ENCODE data around the gene EPN1. TPM values are rescaled to one million over a fixed set of nuclear protein-coding genes. Genes with fewer than 3 reads are reported as not detected.

Gene EPN1
- total and polyA plus RNA-seq, 2 of the 13 experiments (the other 11 are each of a cell fraction or from before 2014, with no cell fraction given): 28.9 to 31.7 TPM

GRCh38 chr19:55650126-55650557 is 24.9 kb upstream of the EPN1 start:
- in situ Hi-C loops (cut with HindIII; ENCODE audit: extremely low pct_ligation_motif_present, low pct_unique_long_range_greater_than_20kb): no loop called here
- no peak overlapping the region for H3K27ac ChIP-seq (ENCODE audit: extremely low read length, insufficient read depth, low read length)
- H3K4me3 ChIP-seq (replicated peaks in 1 of 3; ENCODE audit: insufficient read depth in 1 of 3, low read depth in 2 of 3, low read length in 3 of 3): no peak overlapping the region
- no peak overlapping the region for H2AFZ ChIP-seq (ENCODE audit: low read length)
- no peaks in the 10 kb centered on the region for H3K9me3 ChIP-seq (ENCODE audit: low read length)
- FAIRE-seq (no peak), DNase-seq (ENCODE audit: low spot score) (no peak), ATAC-seq (no peak)
- no TSS peak for BruUV-seq (replicated peaks)
- WGBS (ENCODE audit: low lambda C conversion rate): 94% methylated on average over 4 of the region's 4 CpGs
- ChIA-PET CTCF (ENCODE audit: low intra/inter-chr PET ratio, low total read pairs) (no interaction called here), POLR2A (interaction anchor here (0.6 kb wide), 1 partner anchor 9 kb away, joined by 3 read pairs; the partner anchor contains the start of gene ZNF580)
- no peak overlapping the region for H3K4me2 ChIP-seq (ENCODE audit: low read depth, low read length)
- intact Hi-C loops (cut with micrococcal nuclease; ENCODE audit: unreplicated experiment): no loop called here
- H4K20me1 ChIP-seq (ENCODE audit: insufficient read depth, low read length): 0 out of 2 replicates have a peak, but pooled peaks cover 2% of the 10 kb centered on the region
- TF ChIP-seq, protein P1, sequence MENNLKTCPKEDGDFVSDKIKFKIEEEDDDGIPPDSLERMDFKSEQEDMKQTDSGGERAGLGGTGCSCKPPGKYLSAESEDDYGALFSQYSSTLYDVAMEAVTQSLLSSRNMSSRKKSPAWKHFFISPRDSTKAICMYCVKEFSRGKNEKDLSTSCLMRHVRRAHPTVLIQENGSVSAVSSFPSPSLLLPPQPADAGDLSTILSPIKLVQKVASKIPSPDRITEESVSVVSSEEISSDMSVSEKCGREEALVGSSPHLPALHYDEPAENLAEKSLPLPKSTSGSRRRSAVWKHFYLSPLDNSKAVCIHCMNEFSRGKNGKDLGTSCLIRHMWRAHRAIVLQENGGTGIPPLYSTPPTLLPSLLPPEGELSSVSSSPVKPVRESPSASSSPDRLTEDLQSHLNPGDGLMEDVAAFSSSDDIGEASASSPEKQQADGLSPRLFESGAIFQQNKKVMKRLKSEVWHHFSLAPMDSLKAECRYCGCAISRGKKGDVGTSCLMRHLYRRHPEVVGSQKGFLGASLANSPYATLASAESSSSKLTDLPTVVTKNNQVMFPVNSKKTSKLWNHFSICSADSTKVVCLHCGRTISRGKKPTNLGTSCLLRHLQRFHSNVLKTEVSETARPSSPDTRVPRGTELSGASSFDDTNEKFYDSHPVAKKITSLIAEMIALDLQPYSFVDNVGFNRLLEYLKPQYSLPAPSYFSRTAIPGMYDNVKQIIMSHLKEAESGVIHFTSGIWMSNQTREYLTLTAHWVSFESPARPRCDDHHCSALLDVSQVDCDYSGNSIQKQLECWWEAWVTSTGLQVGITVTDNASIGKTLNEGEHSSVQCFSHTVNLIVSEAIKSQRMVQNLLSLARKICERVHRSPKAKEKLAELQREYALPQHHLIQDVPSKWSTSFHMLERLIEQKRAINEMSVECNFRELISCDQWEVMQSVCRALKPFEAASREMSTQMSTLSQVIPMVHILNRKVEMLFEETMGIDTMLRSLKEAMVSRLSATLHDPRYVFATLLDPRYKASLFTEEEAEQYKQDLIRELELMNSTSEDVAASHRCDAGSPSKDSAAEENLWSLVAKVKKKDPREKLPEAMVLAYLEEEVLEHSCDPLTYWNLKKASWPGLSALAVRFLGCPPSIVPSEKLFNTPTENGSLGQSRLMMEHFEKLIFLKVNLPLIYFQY (CRISPR knock-in tag; IDR thresholded peaks at IDR 0.05; ENCODE audit: borderline replicate concordance): no peak
- no peak for TF ChIP-seq SIX1 (CRISPR knock-in tag; IDR thresholded peaks at IDR 0.05; ENCODE audit: borderline replicate concordance)
- TF ChIP-seq, protein P2, sequence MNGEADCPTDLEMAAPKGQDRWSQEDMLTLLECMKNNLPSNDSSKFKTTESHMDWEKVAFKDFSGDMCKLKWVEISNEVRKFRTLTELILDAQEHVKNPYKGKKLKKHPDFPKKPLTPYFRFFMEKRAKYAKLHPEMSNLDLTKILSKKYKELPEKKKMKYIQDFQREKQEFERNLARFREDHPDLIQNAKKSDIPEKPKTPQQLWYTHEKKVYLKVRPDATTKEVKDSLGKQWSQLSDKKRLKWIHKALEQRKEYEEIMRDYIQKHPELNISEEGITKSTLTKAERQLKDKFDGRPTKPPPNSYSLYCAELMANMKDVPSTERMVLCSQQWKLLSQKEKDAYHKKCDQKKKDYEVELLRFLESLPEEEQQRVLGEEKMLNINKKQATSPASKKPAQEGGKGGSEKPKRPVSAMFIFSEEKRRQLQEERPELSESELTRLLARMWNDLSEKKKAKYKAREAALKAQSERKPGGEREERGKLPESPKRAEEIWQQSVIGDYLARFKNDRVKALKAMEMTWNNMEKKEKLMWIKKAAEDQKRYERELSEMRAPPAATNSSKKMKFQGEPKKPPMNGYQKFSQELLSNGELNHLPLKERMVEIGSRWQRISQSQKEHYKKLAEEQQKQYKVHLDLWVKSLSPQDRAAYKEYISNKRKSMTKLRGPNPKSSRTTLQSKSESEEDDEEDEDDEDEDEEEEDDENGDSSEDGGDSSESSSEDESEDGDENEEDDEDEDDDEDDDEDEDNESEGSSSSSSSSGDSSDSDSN (CRISPR knock-in tag; IDR thresholded peaks at IDR 0.05): no peak
- TF ChIP-seq SIN3B (IDR thresholded peaks at IDR 0.05; ENCODE audit: low read length): no peak
- H3K4me1 ChIP-seq (ENCODE audit: insufficient read depth, low read length): peaks cover 35% of the 10 kb centered on the region
- no peaks in the 10 kb centered on the region; a peak in 1 of 5 replicates for H3K27me3 ChIP-seq (ENCODE audit: control insufficient read depth in 1 of 2, insufficient read depth in 2 of 2, low read length in 2 of 2)
- H3K9ac ChIP-seq (ENCODE audit: insufficient read depth, low read depth, low read length): no peak overlapping the region
- peaks cover 0 to 4% of the 10 kb centered on the region in 2 experiments; a peak in 2 of 5 replicates for H3K36me3 ChIP-seq (replicated peaks in 1 of 2; ENCODE audit: control insufficient read depth in 1 of 2, insufficient read depth in 2 of 2, low read length in 2 of 2)
- H3K79me2 ChIP-seq (ENCODE audit: insufficient read depth, low read length): peaks cover 11% of the 10 kb centered on the region
